ENCODE measurements around the gene PUDP.

GRCh38 chrX:7169627-7170026 is 21.7 kb upstream of the PUDP start:
- TF ChIP-seq CTCF (IDR thresholded peaks at IDR 0.05; ENCODE audit: poor library complexity, severe bottlenecking), result no peak
- TF ChIP-seq EP300 (conservative IDR thresholded peaks at IDR 0.05; ENCODE audit: poor library complexity, severe bottlenecking), result no peak
- TF ChIP-seq POLR2AphosphoS5 (IDR thresholded peaks at IDR 0.05), result no peak
- TF ChIP-seq MXI1 (conservative IDR thresholded peaks at IDR 0.05; ENCODE audit: poor library complexity, severe bottlenecking), result no peak
- TF ChIP-seq EZH2 (IDR thresholded peaks at IDR 0.05; ENCODE audit: borderline replicate concordance, insufficient read depth, low read length, poor library complexity, severe bottlenecking), result no peak
- TF ChIP-seq, protein P1, sequence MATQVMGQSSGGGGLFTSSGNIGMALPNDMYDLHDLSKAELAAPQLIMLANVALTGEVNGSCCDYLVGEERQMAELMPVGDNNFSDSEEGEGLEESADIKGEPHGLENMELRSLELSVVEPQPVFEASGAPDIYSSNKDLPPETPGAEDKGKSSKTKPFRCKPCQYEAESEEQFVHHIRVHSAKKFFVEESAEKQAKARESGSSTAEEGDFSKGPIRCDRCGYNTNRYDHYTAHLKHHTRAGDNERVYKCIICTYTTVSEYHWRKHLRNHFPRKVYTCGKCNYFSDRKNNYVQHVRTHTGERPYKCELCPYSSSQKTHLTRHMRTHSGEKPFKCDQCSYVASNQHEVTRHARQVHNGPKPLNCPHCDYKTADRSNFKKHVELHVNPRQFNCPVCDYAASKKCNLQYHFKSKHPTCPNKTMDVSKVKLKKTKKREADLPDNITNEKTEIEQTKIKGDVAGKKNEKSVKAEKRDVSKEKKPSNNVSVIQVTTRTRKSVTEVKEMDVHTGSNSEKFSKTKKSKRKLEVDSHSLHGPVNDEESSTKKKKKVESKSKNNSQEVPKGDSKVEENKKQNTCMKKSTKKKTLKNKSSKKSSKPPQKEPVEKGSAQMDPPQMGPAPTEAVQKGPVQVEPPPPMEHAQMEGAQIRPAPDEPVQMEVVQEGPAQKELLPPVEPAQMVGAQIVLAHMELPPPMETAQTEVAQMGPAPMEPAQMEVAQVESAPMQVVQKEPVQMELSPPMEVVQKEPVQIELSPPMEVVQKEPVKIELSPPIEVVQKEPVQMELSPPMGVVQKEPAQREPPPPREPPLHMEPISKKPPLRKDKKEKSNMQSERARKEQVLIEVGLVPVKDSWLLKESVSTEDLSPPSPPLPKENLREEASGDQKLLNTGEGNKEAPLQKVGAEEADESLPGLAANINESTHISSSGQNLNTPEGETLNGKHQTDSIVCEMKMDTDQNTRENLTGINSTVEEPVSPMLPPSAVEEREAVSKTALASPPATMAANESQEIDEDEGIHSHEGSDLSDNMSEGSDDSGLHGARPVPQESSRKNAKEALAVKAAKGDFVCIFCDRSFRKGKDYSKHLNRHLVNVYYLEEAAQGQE (IDR thresholded peaks at IDR 0.05; ENCODE audit: borderline replicate concordance), result no peak

All from neural cell (in vitro differentiated cells).